ENCODE data around the gene PRPF31.
A peak's percentile ranks its signal among the peaks of the same experiment; 100 is the strongest.

PRPF31 gene

DNA sequence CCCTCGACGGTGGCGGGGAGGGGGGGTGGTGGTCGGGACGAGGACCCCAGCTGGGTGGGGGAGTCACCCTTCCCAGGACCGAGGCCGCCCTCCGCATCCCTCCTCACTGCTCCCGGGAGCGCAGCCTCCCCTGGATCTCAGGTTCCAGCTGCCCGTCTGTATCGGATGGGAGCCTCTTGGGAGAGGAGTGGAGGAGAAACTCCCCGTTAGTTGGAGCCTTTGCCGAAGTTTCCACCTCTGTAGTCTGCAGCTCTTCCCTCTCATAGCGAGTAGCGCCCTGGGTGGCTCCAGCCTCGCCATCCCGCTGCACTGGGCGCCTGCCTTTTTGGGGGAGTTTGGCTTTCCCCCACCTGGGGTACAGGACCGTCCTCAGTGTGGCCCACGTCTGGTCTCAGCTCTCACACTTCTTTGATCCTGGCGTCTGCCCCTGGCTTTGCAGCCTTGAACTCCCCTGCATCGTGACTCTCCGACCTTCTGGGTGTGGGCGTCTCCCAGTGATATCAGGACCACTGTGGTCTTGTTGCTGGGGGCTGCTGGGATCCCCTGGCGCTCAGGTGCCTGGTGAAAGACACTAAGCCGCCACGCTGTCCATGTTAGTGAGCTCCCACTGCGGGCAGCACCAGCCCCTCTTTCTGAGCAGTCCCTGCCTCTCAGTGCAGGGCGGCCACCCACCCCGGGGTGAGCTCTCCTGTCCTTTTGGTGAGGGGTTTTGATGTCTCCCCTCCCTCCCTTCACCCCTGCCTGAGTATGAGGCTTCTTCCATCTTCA is 23.1 kb downstream of the PRPF31 start:
- no peak for DNase-seq (ENCODE audit: low spot score)
- no peak for FAIRE-seq

DNA sequence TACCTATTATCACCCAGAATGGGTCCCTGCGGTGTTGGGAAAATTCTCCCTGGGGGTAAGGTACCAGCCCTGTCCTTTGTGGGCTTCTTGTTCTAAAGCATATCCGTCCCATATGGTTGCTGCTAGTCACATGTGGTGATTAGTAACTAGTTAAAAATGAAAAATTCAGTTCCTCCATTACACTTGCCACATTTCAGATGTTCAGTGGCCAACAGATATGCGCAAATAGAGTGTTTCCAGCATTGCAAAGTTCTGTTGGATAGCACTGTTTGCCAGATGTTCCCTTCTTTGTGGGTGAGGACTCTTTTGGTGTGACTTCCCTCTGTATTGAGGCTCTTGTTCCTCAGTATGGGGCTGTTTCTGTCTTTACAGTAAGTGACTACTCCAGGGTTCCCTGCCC is 25.8 kb downstream of the PRPF31 start:
- no peak for DNase-seq (ENCODE audit: low spot score)
- FAIRE-seq = no peak

DNA sequence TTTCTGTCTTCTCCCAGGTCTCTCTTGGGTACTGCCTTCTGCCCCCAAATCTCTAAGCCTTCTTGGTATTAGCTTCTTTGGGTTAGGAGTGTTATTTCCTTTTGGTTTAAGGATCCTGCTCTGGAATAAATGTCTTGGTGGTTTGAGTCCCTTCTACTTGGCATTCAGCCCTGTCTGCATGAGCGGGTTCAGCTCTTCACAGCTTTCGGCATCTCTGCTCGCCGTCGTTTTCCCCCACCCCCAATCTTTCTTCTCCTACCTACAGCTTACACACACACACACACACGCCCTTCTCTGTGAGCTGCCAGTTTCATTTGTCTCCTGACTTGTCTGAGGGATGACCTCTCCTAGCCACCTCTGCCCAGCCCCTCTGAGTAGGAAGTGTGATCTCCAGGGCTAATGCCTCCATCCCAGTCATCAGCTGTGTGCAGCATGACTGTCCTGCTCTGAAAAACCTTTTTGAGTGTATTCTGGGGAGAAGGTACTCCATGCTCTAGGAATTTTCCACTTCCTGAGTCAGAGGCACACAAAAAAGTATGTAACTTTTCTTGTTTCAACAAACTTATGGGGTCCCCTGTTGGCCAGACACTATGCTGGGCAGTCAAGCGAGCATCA is 26.7 kb downstream of the PRPF31 start:
- DNase-seq (ENCODE audit: low spot score) (no peak), FAIRE-seq (no peak)

- FAIRE-seq = no peak
- no peak for DNase-seq (ENCODE audit: low spot score)
Observed at GRCh38 chr19:54145541-54146158, 30.1 kb downstream of the PRPF31 start.

GRCh38 chr19:54147676-54148075 is 32.1 kb downstream of the PRPF31 start:
- DNase-seq (ENCODE audit: low spot score) (no peak), FAIRE-seq (no peak)

DNA sequence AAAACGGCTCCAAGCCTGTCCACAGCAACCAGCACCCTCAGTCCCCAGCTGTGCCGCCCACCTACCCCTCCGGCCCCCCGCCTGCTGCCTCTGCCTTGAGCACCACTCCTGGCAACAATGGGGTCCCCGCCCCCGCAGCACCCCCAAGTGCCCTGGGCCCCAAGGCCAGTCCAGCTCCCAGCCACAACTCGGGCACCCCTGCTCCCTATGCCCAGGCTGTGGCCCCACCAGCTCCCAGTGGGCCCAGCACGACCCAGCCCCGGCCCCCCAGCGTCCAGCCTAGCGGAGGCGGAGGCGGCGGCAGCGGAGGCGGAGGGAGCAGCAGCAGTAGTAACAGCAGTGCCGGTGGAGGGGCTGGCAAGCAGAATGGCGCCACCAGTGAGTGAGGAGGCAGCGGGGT is 32.6 kb downstream of the PRPF31 start:
- no peak for FAIRE-seq
- DNase-seq (ENCODE audit: low spot score) = no peak

GRCh38 chr19:54149021-54149812 is 33.7 kb downstream of the PRPF31 start:
- no peak for FAIRE-seq
- DNase-seq (ENCODE audit: low spot score) = no peak

- FAIRE-seq (no peak), DNase-seq (ENCODE audit: low spot score) (no peak)
Observed at GRCh38 chr19:54151362-54152035, 35.9 kb downstream of the PRPF31 start.

GRCh38 chr19:54152267-54152666 is 36.7 kb downstream of the PRPF31 start:
- no peak for DNase-seq (ENCODE audit: low spot score)
- no peak for FAIRE-seq

DNA sequence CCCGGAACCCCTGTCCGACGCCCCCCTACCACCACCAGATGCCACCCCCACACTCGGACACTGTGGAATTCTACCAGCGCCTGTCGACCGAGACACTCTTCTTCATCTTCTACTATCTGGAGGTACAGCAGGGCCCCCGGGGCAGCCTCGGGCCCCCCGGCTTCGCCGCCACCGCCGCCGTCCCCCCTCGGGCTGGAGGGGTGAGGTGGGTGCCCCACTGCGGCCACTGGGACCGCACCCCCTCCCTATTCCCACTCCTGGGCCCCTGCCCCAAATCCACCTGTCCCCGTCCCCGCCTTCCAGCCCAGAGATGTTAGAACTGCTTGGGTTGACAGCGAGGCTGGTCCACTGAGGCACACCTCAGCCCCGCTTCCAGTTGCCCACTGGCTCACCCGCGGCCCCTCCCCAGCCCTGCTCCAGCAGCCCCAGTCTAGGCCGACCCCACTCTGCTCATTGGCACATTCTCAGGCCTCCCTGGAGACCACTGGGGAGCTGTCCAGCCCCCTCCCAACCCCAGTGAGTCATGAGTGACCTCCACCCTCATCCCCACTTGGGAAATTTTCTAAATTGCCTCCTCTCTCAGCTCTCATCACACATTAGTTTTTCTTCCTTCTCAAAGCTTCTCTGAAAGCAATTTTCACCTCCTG is 37.4 kb downstream of the PRPF31 start:
- FAIRE-seq (no peak), DNase-seq (ENCODE audit: low spot score) (no peak)

DNA sequence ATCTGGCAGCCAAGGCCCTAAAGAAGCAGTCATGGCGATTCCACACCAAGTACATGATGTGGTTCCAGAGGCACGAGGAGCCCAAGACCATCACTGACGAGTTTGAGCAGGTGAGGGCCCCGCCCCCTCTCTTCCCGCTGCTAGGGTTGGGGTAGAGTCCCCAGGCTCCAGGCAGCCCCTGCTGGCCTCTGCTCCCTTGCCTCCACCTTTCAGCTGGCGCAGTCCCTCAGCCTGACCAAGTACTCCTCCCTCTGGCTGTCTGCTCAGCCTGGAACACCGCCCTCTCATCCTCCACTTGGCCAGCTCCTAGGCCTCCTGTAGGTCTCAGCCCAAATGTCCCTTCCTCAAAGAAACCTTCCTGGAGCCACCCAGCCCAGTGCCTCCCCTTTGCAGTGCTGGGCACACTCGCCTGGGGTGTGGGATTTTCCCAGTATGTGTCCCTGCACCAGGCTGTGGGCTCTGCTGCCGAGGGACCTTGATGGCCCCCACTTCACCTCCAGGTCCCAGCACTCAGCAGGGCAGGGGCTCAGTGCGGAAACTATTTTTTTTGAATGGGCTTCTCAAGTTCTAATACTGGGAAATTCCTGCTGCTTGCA is 38.3 kb downstream of the PRPF31 start:
- no peak for DNase-seq (ENCODE audit: low spot score)
- no peak for FAIRE-seq

DNA sequence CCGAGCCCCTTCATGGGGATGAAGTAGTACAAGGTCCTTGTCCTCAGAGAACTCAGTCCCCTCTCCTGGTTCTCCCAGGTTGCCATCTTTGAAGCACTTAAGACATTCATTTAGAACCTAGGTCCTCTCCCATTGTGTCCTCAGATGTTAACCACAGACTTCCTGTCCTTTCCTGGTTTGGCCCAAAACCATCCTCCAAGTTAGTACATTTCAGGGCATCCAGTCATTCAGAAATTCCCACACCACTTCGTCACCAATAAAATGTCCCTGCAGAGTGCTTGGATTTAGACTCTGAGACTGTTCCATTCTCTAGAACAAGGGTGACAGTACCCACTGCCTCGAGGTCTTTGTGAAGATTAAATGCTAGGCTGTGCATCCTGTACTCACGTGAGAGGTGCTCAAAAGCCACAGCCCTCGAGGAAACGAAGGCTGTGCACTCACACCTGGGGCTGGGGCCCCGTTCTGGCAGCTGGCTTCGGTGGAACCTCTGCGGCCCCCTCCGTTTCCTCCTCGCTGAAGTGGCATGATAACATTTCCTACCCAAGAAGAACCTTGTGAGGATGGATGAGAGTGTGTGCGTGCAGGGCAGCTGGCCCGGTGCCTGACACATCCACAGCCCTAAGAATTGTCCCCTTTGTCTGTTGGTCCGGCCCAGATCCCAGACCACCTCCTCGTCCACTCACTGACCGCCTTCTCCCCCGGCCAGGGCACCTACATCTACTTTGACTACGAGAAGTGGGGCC is 39.2 kb downstream of the PRPF31 start:
- no peak for DNase-seq (ENCODE audit: low spot score)
- FAIRE-seq = no peak

GRCh38 chr19:54155694-54156093 is 40.1 kb downstream of the PRPF31 start:
- FAIRE-seq = no peak
- DNase-seq (ENCODE audit: low spot score) = no peak

DNA sequence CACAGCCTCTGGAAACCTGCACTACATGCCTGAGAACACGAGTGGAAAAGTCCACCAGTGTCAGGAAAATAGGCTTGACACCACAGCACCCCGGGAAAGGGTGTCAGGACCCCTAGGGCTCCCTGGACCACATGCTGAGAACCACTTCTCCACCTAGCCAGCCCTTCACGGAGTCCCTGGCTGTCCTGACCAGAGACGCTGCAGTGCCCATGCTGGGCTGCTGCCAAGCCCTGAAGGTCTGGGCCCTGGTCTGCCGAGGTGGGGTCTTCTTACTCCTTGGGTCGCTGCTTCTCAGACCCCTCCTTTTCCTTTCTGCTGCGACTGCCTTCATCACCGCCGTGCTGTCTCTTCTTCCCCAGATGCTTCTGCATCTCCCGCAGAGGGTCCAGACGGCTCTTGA is 40.9 kb downstream of the PRPF31 start:
- FAIRE-seq = no peak
- no peak for DNase-seq (ENCODE audit: low spot score)

DNA sequence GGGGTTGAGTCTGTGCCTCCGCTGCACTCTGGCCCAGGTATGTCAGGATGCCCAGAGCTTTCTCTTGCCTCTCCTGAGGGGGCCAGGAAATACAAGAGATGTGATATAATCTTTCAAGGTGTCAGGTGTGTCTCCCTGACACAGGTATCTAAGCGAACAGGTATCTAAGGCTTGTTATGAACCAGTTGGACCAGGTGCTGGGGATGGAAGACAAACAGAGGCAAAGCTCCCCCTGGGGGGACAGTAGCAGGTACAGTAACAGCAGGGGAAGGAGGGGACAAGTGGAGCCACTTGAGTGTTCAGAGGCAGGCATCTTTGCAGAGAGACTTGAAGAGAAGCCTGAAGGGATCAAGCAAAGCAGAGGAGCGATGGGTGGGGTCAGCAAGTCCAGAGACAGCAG is 41.4 kb downstream of the PRPF31 start:
- FAIRE-seq (no peak), DNase-seq (ENCODE audit: low spot score) (no peak)

- FAIRE-seq (no peak), DNase-seq (ENCODE audit: low spot score) (no peak)
Observed at GRCh38 chr19:54158812-54159351, 43.3 kb downstream of the PRPF31 start.

DNA sequence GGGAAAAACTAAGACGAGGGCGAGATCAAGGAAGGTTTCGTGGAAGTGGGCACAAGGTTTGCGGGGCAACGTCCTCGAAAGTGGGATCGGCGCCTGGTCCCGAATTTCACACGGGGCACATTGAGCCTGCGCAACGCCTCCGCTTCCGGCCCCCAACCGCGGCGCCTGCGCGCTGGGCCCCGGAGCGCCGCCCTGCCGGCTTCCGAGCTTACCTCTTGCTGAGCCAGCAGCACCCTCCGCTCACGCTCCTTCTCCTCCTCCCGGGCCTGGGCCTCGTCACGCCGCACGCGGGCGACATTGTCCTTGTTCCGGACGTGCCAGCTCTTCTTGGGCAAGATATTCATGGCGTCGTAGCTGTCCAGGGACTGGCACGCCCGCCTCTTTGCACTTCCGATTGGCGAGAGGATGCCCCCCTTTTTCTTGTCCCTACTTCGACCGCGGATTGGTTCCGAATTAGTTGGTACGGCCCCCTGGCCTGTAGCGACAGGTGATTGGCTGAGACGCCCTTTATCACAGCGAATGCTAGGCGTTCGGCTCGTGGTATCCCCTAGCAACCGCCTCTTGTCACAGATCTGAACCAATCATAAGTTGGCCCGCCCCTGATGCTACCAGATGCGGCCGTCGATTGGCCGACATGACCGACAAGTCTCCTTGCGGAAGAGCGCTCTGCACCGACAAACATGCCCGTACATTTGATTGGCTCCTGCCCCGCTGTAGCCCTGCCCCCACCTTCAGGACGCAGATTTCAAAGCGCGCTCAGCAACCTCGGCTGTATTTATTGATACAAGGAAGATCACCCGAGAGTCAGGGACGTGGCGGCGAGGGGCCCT is 44.0 kb downstream of the PRPF31 start, which contains the start of gene LENG1:
Gene LENG1, minus strand, starts transcription at position 370 of the 830 bp plus-strand sequence. Its CDS starts 26 bp downstream, at position 344.
- FAIRE-seq (peak; percentile 97), DNase-seq (ENCODE audit: low spot score) (peak; percentile 97)

DNA sequence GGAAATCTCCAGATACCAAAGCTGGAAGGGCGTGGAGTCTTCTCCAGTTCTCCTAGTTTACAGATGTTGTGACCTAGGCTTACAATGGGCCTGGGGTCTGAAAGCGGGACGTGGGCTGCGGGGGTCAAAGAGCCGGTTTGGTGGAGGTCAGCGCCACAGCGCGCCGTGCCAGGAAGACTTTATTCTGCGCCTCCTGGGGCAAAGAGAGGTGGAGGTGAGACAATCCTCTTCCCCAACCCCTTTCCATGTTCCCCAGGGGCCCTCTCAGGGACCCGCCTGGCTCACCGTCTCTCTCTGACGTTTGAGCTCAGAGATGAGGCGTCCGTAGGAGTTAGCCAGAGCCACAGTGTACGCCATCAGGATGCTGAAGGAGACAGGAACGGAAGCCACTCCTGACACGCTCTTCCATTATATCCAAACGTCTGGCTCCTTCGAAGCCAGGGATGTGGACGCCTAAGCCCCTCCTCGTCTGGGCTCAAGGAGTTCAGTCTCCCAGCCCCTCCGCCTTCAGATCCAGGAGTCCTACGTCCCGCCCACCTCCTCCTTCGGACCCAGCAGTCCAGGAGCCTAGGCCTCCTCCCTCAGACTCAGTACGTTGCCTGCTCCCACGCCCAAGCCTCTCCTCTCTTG is 44.7 kb downstream of the PRPF31 start:
- no peak for FAIRE-seq
- peak; percentile 14 for DNase-seq (ENCODE audit: low spot score)
